Measurements from ENCODE around the gene KDM6B. TPM values are rescaled to one million over a fixed set of nuclear protein-coding genes. Genes with fewer than 3 reads are reported as not detected.

The KDM6B gene
- polyA plus RNA-seq, 6 donors from 2014 or later: 0.04 to 1.9 (median 0.99) TPM

DNA sequence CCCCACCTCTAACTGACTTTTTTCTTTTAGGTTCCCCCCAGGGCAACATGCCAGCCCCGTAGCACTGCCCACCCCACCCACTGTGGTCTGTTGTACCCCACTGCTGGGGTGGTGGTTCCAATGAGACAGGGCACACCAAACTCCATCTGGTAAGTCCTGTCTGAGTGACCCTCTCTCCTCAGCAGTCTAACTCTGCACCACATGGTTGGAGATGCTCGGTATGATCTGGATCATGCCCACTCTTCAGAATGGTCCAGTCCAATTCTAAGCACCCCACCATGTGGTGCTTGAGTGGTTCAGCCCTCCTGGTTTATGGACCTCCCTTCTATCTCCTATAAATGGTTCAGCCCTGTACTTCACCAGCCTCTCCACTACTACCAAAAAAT, 5.9 kb downstream of the KDM6B start:
- peak overlapping the region in 2 of 8 donors; percentile 54 to 94 for H3K4me3 Mint-ChIP-seq
- ATAC-seq (ENCODE audit: low read depth in 2 of 2) (no peak), DNase-seq (no peak)
- H3K36me3 Mint-ChIP-seq: no peaks in the 10 kb centered on the region
- H3K4me1 Mint-ChIP-seq: peaks cover 74 to 88% (median 78%) of the 10 kb centered on the region in 3 donors
- H3K9me3 Mint-ChIP-seq: peaks cover 0 to 4% (median 0%) of the 10 kb centered on the region in 7 donors
- H3K27me3 Mint-ChIP-seq: no peaks in the 10 kb centered on the region
- H3K27ac Mint-ChIP-seq: peak overlapping the region; percentile 33 to 100 (median 99)

GRCh38 chr17:7840441-7840840, 6.4 kb downstream of the KDM6B start:
- DNase-seq (no peak), ATAC-seq (ENCODE audit: low read depth in 2 of 2) (no peak)
- Mint-ChIP-seq H3K27me3 (no peaks in the 10 kb centered on the region), H3K4me3 (peak overlapping the region in 7 of 8 donors; percentile 48 to 100 (median 85)), H3K9me3 (peaks cover 0 to 4% (median 0%) of the 10 kb centered on the region in 7 donors), H3K4me1 (peaks cover 78 to 88% (median 80%) of the 10 kb centered on the region in 3 donors), H3K36me3 (no peaks in the 10 kb centered on the region), H3K27ac (peak overlapping the region; percentile 99 to 100 (median 100))

- Mint-ChIP-seq H3K4me3 (peak overlapping the region; percentile 81 to 100 (median 90)), H3K4me1 (peaks cover 82 to 92% (median 83%) of the 10 kb centered on the region in 3 donors), H3K9me3 (peaks cover 0 to 4% (median 0%) of the 10 kb centered on the region in 7 donors), H3K27me3 (no peaks in the 10 kb centered on the region), H3K36me3 (no peaks in the 10 kb centered on the region), H3K27ac (peak overlapping the region; percentile 99 to 100 (median 100))
- ATAC-seq (ENCODE audit: low read depth in 2 of 2) (no peak), DNase-seq (no peak)
Measured at GRCh38 chr17:7840875-7841274, 6.9 kb downstream of the KDM6B start.

GRCh38 chr17:7841396-7841914, 7.4 kb downstream of the KDM6B start:
- H3K9me3 Mint-ChIP-seq: peaks cover 0 to 4% (median 0%) of the 10 kb centered on the region in 7 donors
- ATAC-seq (ENCODE audit: low read depth in 2 of 2) (peak; percentile 27 to 42), DNase-seq (peak; percentile 92)
- H3K27ac Mint-ChIP-seq: peak overlapping the region; percentile 99 to 100 (median 100)
- peaks cover 0 to under 1% of the 10 kb centered on the region in 2 donors for H3K36me3 Mint-ChIP-seq
- peak overlapping the region; percentile 85 to 100 (median 98) for H3K4me3 Mint-ChIP-seq
- H3K4me1 Mint-ChIP-seq: peaks cover 76 to 86% (median 78%) of the 10 kb centered on the region in 3 donors
- H3K27me3 Mint-ChIP-seq: no peaks in the 10 kb centered on the region

DNA sequence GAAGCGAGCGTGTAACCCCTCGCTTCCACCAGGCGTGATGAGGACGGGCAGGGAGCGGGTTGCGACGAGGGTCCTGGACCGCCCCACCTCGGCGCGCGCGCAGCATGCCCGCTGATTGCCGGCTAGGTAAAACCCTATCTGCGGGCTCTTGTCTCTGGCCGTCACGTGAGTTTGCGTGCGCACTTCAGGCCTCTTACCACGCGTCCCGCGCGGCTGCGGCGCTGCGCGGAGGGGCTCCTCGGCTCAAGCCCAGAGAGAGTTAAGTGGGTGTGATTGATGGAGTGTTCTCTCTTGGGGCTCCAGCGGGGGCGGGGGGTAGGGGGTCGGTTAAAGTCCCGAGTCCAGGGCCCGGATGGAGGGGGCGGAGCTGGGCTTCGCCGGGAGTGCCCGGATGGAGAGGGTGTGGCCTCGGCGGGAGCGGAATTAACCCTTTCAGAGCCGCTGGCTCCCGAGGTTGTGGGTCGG, 7.9 kb downstream of the KDM6B start:
- peaks cover 0 to 4% (median 0%) of the 10 kb centered on the region in 7 donors for H3K9me3 Mint-ChIP-seq
- peak overlapping the region; percentile 85 to 100 (median 98) for H3K4me3 Mint-ChIP-seq
- H3K27me3 Mint-ChIP-seq: no peaks in the 10 kb centered on the region
- ATAC-seq (ENCODE audit: low read depth in 2 of 2) (peak; percentile 29 to 34), DNase-seq (peak; percentile 87)
- H3K27ac Mint-ChIP-seq: peak overlapping the region; percentile 99 to 100 (median 100)
- H3K4me1 Mint-ChIP-seq: peaks cover 71 to 81% (median 73%) of the 10 kb centered on the region in 3 donors
- peaks cover 0 to 6% of the 10 kb centered on the region in 2 donors for H3K36me3 Mint-ChIP-seq

GRCh38 chr17:7842380-7843256, 8.6 kb downstream of the KDM6B start:
- H3K4me3 Mint-ChIP-seq: peak overlapping the region; percentile 85 to 100 (median 98)
- peak overlapping the region; percentile 99 to 100 (median 100) for H3K27ac Mint-ChIP-seq
- H3K4me1 Mint-ChIP-seq: peaks cover 65 to 75% (median 66%) of the 10 kb centered on the region in 3 donors
- DNase-seq: peak; percentile 98
- H3K36me3 Mint-ChIP-seq: peaks cover 0 to 7% of the 10 kb centered on the region in 2 donors
- peaks cover 0 to 4% (median 0%) of the 10 kb centered on the region in 7 donors for H3K9me3 Mint-ChIP-seq
- no peaks in the 10 kb centered on the region for H3K27me3 Mint-ChIP-seq
- ATAC-seq (ENCODE audit: low read depth in 2 of 2): peak; percentile 40 to 47

GRCh38 chr17:7843257-7843535, 9.2 kb downstream of the KDM6B start:
- peaks cover 0 to 7% of the 10 kb centered on the region in 2 donors for H3K36me3 Mint-ChIP-seq
- peak overlapping the region; percentile 85 to 100 (median 98) for H3K4me3 Mint-ChIP-seq
- H3K9me3 Mint-ChIP-seq: peaks cover 0 to 4% (median 0%) of the 10 kb centered on the region in 7 donors

GRCh38 chr17:7843536-7844291, 9.7 kb downstream of the KDM6B start:
- peaks cover 0 to 7% of the 10 kb centered on the region in 2 donors for H3K36me3 Mint-ChIP-seq
- ATAC-seq (ENCODE audit: low read depth in 2 of 2) (peak; percentile 22 to 29), DNase-seq (peak; percentile 96)
- H3K9me3 Mint-ChIP-seq: peaks cover 0 to 4% (median 0%) of the 10 kb centered on the region in 7 donors
- peak overlapping the region; percentile 85 to 100 (median 98) for H3K4me3 Mint-ChIP-seq
- H3K27me3 Mint-ChIP-seq: no peaks in the 10 kb centered on the region
- H3K27ac Mint-ChIP-seq: peak overlapping the region; percentile 99 to 100 (median 100)
- peaks cover 58 to 67% (median 60%) of the 10 kb centered on the region in 3 donors for H3K4me1 Mint-ChIP-seq

More at GRCh38 chr17:7843257-7843535, 9.2 kb downstream of the KDM6B start:
- H3K27me3 Mint-ChIP-seq: no peaks in the 10 kb centered on the region
- ATAC-seq (ENCODE audit: low read depth in 2 of 2): no peak
- H3K27ac Mint-ChIP-seq: peak overlapping the region; percentile 99 to 100 (median 100)
- H3K4me1 Mint-ChIP-seq: peaks cover 62 to 72% (median 63%) of the 10 kb centered on the region in 3 donors
- DNase-seq: no peak

GRCh38 chr17:7844292-7845154, 10.5 kb downstream of the KDM6B start:
- peaks cover 0 to 4% (median 0%) of the 10 kb centered on the region in 7 donors for H3K9me3 Mint-ChIP-seq
- H3K4me3 Mint-ChIP-seq: peak overlapping the region; percentile 85 to 100 (median 98)
- ATAC-seq (ENCODE audit: low read depth in 2 of 2) (peak; percentile 27 to 34), DNase-seq (peak; percentile 91)
- H3K36me3 Mint-ChIP-seq: peaks cover 0 to 7% of the 10 kb centered on the region in 2 donors
- peak overlapping the region; percentile 99 to 100 (median 100) for H3K27ac Mint-ChIP-seq
- H3K27me3 Mint-ChIP-seq: no peaks in the 10 kb centered on the region
- H3K4me1 Mint-ChIP-seq: peaks cover 51 to 62% (median 52%) of the 10 kb centered on the region in 3 donors

GRCh38 chr17:7845359-7846062, 11.5 kb downstream of the KDM6B start:
- peaks cover 0 to 4% (median 0%) of the 10 kb centered on the region in 7 donors for H3K9me3 Mint-ChIP-seq
- peak overlapping the region; percentile 85 to 100 (median 98) for H3K4me3 Mint-ChIP-seq
- ATAC-seq (ENCODE audit: low read depth in 2 of 2): no peak
- no peak for DNase-seq
- H3K27ac Mint-ChIP-seq: peak overlapping the region; percentile 99 to 100 (median 100)
- H3K4me1 Mint-ChIP-seq: peaks cover 42 to 58% (median 43%) of the 10 kb centered on the region in 3 donors
- H3K36me3 Mint-ChIP-seq: peaks cover 0 to 7% of the 10 kb centered on the region in 2 donors
- H3K27me3 Mint-ChIP-seq: no peaks in the 10 kb centered on the region

GRCh38 chr17:7846063-7846735, 12.2 kb downstream of the KDM6B start:
- peaks cover 0 to 4% (median 0%) of the 10 kb centered on the region in 7 donors for H3K9me3 Mint-ChIP-seq
- no peaks in the 10 kb centered on the region for H3K27me3 Mint-ChIP-seq
- peaks cover 42 to 51% (median 43%) of the 10 kb centered on the region in 3 donors for H3K4me1 Mint-ChIP-seq
- peaks cover 0 to 7% of the 10 kb centered on the region in 2 donors for H3K36me3 Mint-ChIP-seq
- H3K27ac Mint-ChIP-seq: peak overlapping the region in 5 of 6 donors; percentile 60 to 99 (median 85)
- H3K4me3 Mint-ChIP-seq: peak overlapping the region in 7 of 8 donors; percentile 42 to 94 (median 60)
- ATAC-seq (ENCODE audit: low read depth in 2 of 2): no peak
- no peak for DNase-seq
